ENCODE results near the gene RAI1. TPM values are rescaled to one million over a fixed set of nuclear protein-coding genes. Genes with fewer than 3 reads are reported as not detected.
"Not testable (repeated sequence)": the region's sequence is repeated elsewhere in the genome, so short reads cannot be mapped to it uniquely, and the experiment has no call there.

RAI1 gene
- polyA plus RNA-seq, 6 donors from 2014 or later = 1.9 to 3.8 (median 2.6) TPM

- H3K9me3 Mint-ChIP-seq; H3K27ac Mint-ChIP-seq; ATAC-seq (ENCODE audit: low read depth in 2 of 2); H3K4me3 Mint-ChIP-seq; H3K27me3 Mint-ChIP-seq; DNase-seq; H3K36me3 Mint-ChIP-seq: not testable (repeated sequence)
- peaks cover 3 to 12% (median 11%) of the 10 kb centered on the region in 3 donors for H3K4me1 Mint-ChIP-seq
Measured at GRCh38 chr17:17808200-17808599, 126.9 kb downstream of the RAI1 start.

GRCh38 chr17:17808706-17809432 is 127.6 kb downstream of the RAI1 start:
- H3K4me3 Mint-ChIP-seq = peak overlapping the region in 1 of 8 donors; percentile 71
- no peaks in the 10 kb centered on the region for H3K27me3 Mint-ChIP-seq
- H3K4me1 Mint-ChIP-seq = peaks cover 3 to 11% (median 9%) of the 10 kb centered on the region in 3 donors
- ATAC-seq (ENCODE audit: low read depth in 2 of 2) (no peak), DNase-seq (no peak)
- peaks cover 0 to 5% of the 10 kb centered on the region in 2 donors for H3K36me3 Mint-ChIP-seq
- H3K9me3 Mint-ChIP-seq = no peaks in the 10 kb centered on the region
- peak overlapping the region in 2 of 6 donors; percentile 16 to 77 for H3K27ac Mint-ChIP-seq

- H3K27me3 Mint-ChIP-seq = no peaks in the 10 kb centered on the region
- no peak overlapping the region for H3K27ac Mint-ChIP-seq
- H3K4me3 Mint-ChIP-seq = no peak overlapping the region
- H3K4me1 Mint-ChIP-seq = peaks cover 3 to 11% (median 8%) of the 10 kb centered on the region in 3 donors
- no peaks in the 10 kb centered on the region for H3K36me3 Mint-ChIP-seq
- ATAC-seq (ENCODE audit: low read depth in 2 of 2) (no peak), DNase-seq (no peak)
- no peaks in the 10 kb centered on the region for H3K9me3 Mint-ChIP-seq
Measured at GRCh38 chr17:17809531-17810083, 128.3 kb downstream of the RAI1 start.

GRCh38 chr17:17810084-17810894 is 129.0 kb downstream of the RAI1 start:
- Mint-ChIP-seq H3K4me1 (peaks cover 3 to 11% (median 8%) of the 10 kb centered on the region in 3 donors), H3K27me3 (no peaks in the 10 kb centered on the region), H3K36me3 (no peaks in the 10 kb centered on the region), H3K27ac (no peak overlapping the region), H3K9me3 (no peaks in the 10 kb centered on the region), H3K4me3 (no peak overlapping the region)
- ATAC-seq (ENCODE audit: low read depth in 2 of 2) = no peak
- DNase-seq = no peak

- peaks cover 2 to 9% (median 3%) of the 10 kb centered on the region in 3 donors for H3K4me1 Mint-ChIP-seq
- DNase-seq = no peak
- no peak overlapping the region for H3K4me3 Mint-ChIP-seq
- H3K27me3 Mint-ChIP-seq = no peaks in the 10 kb centered on the region
- H3K36me3 Mint-ChIP-seq = no peaks in the 10 kb centered on the region
- H3K9me3 Mint-ChIP-seq = no peaks in the 10 kb centered on the region
- ATAC-seq (ENCODE audit: low read depth in 2 of 2) = no peak
- no peak overlapping the region for H3K27ac Mint-ChIP-seq
Measured at GRCh38 chr17:17810895-17811248, 129.6 kb downstream of the RAI1 start.

GRCh38 chr17:17811381-17812210 is 130.3 kb downstream of the RAI1 start:
- peak overlapping the region in 3 of 6 donors; percentile 7 to 73 (median 54) for H3K27ac Mint-ChIP-seq
- DNase-seq = no peak
- H3K4me1 Mint-ChIP-seq = peaks cover 0 to 7% (median 3%) of the 10 kb centered on the region in 3 donors
- H3K36me3 Mint-ChIP-seq = no peaks in the 10 kb centered on the region
- H3K27me3 Mint-ChIP-seq = no peaks in the 10 kb centered on the region
- peak in 1 of 2 donors; percentile 3 for ATAC-seq (ENCODE audit: low read depth in 2 of 2)
- H3K4me3 Mint-ChIP-seq = peak overlapping the region in 1 of 8 donors; percentile 76
- no peaks in the 10 kb centered on the region for H3K9me3 Mint-ChIP-seq

- ATAC-seq (ENCODE audit: low read depth in 2 of 2) (peak; percentile 63 to 74), DNase-seq (peak; percentile 70)
- H3K27ac Mint-ChIP-seq = peak overlapping the region in 1 of 6 donors; percentile 54
- H3K4me1 Mint-ChIP-seq = peaks cover 0 to 4% (median 3%) of the 10 kb centered on the region in 3 donors
- H3K36me3 Mint-ChIP-seq = no peaks in the 10 kb centered on the region
- no peaks in the 10 kb centered on the region for H3K27me3 Mint-ChIP-seq
- H3K9me3 Mint-ChIP-seq = no peaks in the 10 kb centered on the region
- no peak overlapping the region for H3K4me3 Mint-ChIP-seq
Measured at GRCh38 chr17:17812211-17813054, 131.2 kb downstream of the RAI1 start.

GRCh38 chr17:17813055-17813724 is 131.9 kb downstream of the RAI1 start:
- Mint-ChIP-seq H3K4me1 (peaks cover 0 to 4% (median 3%) of the 10 kb centered on the region in 3 donors), H3K4me3 (no peak overlapping the region), H3K9me3 (no peaks in the 10 kb centered on the region), H3K27ac (no peak overlapping the region), H3K36me3 (no peaks in the 10 kb centered on the region), H3K27me3 (no peaks in the 10 kb centered on the region)
- DNase-seq (no peak), ATAC-seq (ENCODE audit: low read depth in 2 of 2) (no peak)

GRCh38 chr17:17813725-17814095 is 132.5 kb downstream of the RAI1 start:
- no peaks in the 10 kb centered on the region for H3K36me3 Mint-ChIP-seq

GRCh38 chr17:17814162-17815061 is 133.2 kb downstream of the RAI1 start:
- Mint-ChIP-seq H3K4me3 (no peak overlapping the region), H3K27ac (no peak overlapping the region), H3K9me3 (no peaks in the 10 kb centered on the region), H3K36me3 (peaks cover 0 to 5% of the 10 kb centered on the region in 2 donors), H3K4me1 (peaks cover 1 to 5% (median 5%) of the 10 kb centered on the region in 3 donors), H3K27me3 (no peaks in the 10 kb centered on the region)
- no peak for DNase-seq
- no peak for ATAC-seq (ENCODE audit: low read depth in 2 of 2)

More at GRCh38 chr17:17813725-17814095, 132.5 kb downstream of the RAI1 start:
- H3K27ac Mint-ChIP-seq = no peak overlapping the region
- no peak overlapping the region for H3K4me3 Mint-ChIP-seq
- DNase-seq (no peak), ATAC-seq (ENCODE audit: low read depth in 2 of 2) (no peak)
- peaks cover 2 to 4% (median 3%) of the 10 kb centered on the region in 3 donors for H3K4me1 Mint-ChIP-seq
- H3K27me3 Mint-ChIP-seq = no peaks in the 10 kb centered on the region
- H3K9me3 Mint-ChIP-seq = no peaks in the 10 kb centered on the region

GRCh38 chr17:17815062-17815406 is 133.8 kb downstream of the RAI1 start:
- Mint-ChIP-seq H3K9me3 (no peaks in the 10 kb centered on the region), H3K27me3 (no peaks in the 10 kb centered on the region), H3K4me1 (peaks cover 1 to 5% (median 5%) of the 10 kb centered on the region in 3 donors), H3K36me3 (peaks cover 0 to 5% of the 10 kb centered on the region in 2 donors), H3K27ac (no peak overlapping the region), H3K4me3 (no peak overlapping the region)
- ATAC-seq (ENCODE audit: low read depth in 2 of 2) (no peak), DNase-seq (no peak)
